C1 segment of cervical spinal cord (tissue), 14 donors: ENCODE data around the gene LBHD1.
"Not testable (repeated sequence)": the region's sequence is repeated elsewhere in the genome, so short reads cannot be mapped to it uniquely, and the experiment has no call there.

Experiments
- DNase-seq, 14 donors: peaks; one replicate each; lab custom pipeline; 2025; lab: John Stamatoyannopoulos, UW

The LBHD1 gene

GRCh38 chr11:62621027-62621566 is 51.0 kb downstream of the LBHD1 start:
- no peak for DNase-seq

- not testable (repeated sequence) for DNase-seq
Measured at GRCh38 chr11:62616957-62617356, 55.1 kb downstream of the LBHD1 start.

GRCh38 chr11:62615521-62615920 is 56.5 kb downstream of the LBHD1 start:
- peak in 1 of 14 donors; percentile 36 for DNase-seq

- DNase-seq, result no peak
Measured at GRCh38 chr11:62614275-62614674, 57.8 kb downstream of the LBHD1 start.

GRCh38 chr11:62613291-62613778 is 58.7 kb downstream of the LBHD1 start:
- peak in 6 of 14 donors; percentile 40 to 78 (median 60) for DNase-seq
